Stimulated activated CD4-positive, alpha-beta T cell treated with anti-CD3 and anti-CD28 coated beads, Interleukin-2, amount 100 ng/mL, for 4 hours (primary cell): ENCODE results near the gene ANKRD40.

Experiments used
- DNase-seq: peaks from one replicate; pipeline ENCODE4 v3.0.0-alpha.2; 2020; ENCODE audit warnings: low read depth

The ANKRD40 gene

GRCh38 chr17:50649042-50649908 lies 58.4 kb downstream of the ANKRD40 start:
- no peak for DNase-seq

GRCh38 chr17:50647187-50647586 lies 60.5 kb downstream of the ANKRD40 start:
- no peak for DNase-seq

- no peak for DNase-seq
Measured at GRCh38 chr17:50645748-50646682, 61.7 kb downstream of the ANKRD40 start.
